Hindlimb muscle (tissue), 1 donor: Measurements from ENCODE around the gene NAMPT. TPM values are rescaled to one million over a fixed set of nuclear protein-coding genes. Genes with fewer than 3 reads are reported as not detected.
"Not testable (repeated sequence)": the region's sequence is repeated elsewhere in the genome, so short reads cannot be mapped to it uniquely, and the experiment has no call there.

Source experiments
- DNase-seq: peaks from one replicate; pipeline ENCODE4 v3.0.0-alpha.2; 2013
- polyA plus RNA-seq: library from polyadenylated mRNA; unstranded; fragments of 120-200 nt; gene quantifications from one replicate; pipeline ENCODE4 v1.2.1, GENCODE V29; 2013; ENCODE audit not compliant: insufficient read length

NAMPT gene
- polyA plus RNA-seq = 22.4 TPM

GRCh38 chr7:106284714-106285050 is at the start of gene NAMPT:
TSS of gene NAMPT (minus strand) at chr7:106284983. CDS start at chr7:106284884, 99 bp downstream.
- DNase-seq = no peak

- DNase-seq = no peak
Measured at GRCh38 chr7:106332201-106332600, 47.4 kb upstream of the NAMPT start.

GRCh38 chr7:106331441-106332175 is 46.8 kb upstream of the NAMPT start:
- no peak for DNase-seq

- no peak for DNase-seq
Measured at GRCh38 chr7:106329971-106330733, 45.4 kb upstream of the NAMPT start.

GRCh38 chr7:106329408-106329807 is 44.6 kb upstream of the NAMPT start:
- DNase-seq = no peak

- DNase-seq = no peak
Measured at GRCh38 chr7:106327538-106328481, 43.0 kb upstream of the NAMPT start.

- DNase-seq = no peak
Measured at GRCh38 chr7:106326594-106327537, 42.1 kb upstream of the NAMPT start.

GRCh38 chr7:106324509-106324908 is 39.7 kb upstream of the NAMPT start:
- not testable (repeated sequence) for DNase-seq

DNA sequence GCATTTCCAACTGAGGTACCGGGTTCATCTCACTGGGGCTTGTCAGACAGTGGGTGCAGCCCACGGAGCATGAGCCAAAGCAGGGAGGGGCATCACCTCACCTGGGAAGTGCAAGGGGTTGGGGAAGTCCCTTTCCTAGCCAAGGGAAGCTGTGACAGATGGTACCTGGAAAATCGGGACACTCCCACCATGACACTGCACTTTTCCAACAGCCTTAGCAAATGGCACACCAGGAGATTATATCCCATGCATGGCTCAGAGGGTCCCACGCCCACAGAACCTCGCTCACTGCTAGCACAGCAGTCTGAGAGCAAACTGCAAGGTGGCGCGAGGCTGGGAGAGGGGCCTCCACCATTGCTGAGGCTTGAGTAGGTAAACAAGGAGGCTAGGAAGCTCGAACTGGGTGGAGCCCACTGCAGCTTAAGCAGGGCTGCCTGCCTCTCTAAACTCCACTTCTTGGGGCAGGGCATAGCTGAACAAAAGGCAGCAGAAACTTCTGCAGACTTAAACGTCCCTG is 35.5 kb upstream of the NAMPT start:
- DNase-seq = not testable (repeated sequence)

GRCh38 chr7:106318482-106318881 is 33.7 kb upstream of the NAMPT start:
- DNase-seq = no peak

- DNase-seq = no peak
Measured at GRCh38 chr7:106317971-106318370, 33.2 kb upstream of the NAMPT start.

- no peak for DNase-seq
Measured at GRCh38 chr7:106316947-106317346, 32.2 kb upstream of the NAMPT start.

DNA sequence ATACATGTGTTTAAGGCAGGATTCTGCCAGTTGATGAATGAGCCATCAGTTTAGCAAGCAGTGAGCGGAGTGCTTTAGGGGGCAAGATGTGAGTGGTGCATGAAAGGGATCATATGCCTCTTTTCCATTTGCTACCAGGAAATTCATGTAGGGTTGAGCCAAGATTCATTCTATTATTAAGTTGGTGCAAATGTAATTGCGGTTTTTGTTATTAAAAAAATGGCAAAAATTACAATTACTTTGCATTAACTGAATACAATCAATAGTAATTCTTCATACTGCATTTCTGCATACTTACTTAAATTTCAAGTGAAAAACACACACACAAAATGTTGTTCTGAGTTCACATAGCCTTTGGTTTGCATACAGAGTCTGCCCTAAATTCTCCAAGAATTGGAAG is 30.1 kb upstream of the NAMPT start:
- DNase-seq = no peak

DNA sequence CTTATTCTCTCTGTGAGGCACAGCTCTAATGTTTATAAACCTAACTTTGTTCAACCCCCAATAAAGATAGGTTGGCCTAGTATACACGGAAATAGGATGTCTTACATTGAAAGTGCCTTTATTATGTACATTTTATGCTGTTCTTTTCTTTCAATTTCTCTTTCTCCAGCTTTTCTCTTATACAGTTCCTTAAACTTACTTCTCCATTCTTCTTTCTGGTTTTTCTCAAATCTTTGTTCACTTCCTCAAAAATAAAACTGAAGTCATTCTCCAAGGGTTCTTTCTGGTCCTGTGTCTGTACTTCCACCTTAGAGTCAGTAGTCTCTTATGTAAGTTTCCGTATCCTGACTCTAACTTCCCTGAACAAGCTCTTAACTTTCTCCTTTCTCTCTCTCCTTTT is 29.2 kb upstream of the NAMPT start:
- DNase-seq = no peak

DNA sequence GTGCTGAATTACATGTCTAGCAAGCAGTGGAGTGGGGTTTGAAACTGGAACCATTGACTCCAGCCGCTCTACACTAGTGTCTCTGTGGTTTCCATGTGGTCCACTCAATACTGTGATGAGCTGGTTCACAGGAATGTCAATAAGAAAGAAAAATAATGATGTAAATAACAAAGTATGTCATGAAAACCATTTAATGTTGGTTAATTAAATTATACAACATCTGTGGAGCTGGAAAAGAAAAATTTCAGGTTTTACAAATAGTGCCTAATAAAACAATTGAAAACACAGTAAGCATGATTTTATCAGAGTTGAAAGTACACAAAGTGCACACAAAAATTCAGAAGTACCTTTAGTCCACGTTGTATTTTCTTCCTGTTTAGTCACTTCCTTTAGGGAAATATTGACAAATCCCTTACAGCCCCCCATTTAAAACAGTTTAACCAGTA is 28.7 kb upstream of the NAMPT start:
- DNase-seq = no peak

- DNase-seq = no peak
Measured at GRCh38 chr7:106312906-106313305, 28.1 kb upstream of the NAMPT start.

DNA sequence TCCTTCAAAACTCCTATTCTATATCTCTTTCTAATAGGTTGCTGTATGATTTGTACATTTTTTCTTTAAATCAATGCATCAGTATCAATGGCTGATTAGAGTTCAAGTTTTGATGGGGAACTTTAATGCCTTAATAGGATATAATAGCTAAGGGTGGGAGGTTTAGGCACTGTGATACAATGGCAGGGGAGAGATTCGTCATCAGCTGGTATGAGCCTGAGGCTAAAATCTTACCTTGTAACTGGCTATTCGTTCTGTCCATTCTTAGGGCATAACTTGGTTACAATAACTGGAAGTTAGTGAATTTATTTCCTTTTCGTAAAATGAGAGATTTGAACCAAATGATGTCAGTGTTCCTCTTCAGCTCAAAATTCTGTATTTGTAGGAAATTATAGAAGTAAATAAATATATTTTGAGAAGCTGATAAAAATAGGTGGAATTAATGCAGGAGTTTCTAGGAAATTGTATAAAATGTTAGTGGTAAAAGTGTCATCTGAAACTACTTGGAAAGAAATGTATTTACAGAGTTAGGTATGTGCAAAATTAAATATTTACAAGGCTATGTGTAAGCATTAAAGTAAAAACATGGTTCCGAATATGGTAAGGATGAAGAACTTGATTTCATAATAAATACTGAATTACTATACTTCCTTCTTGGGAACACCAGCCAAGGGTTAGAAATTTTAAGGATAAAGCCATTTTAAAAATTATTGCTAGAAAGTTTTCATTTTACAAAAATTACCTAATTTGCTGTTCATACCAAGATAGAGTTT is 27.5 kb upstream of the NAMPT start:
- DNase-seq = no peak

GRCh38 chr7:106309362-106309761 is 24.6 kb upstream of the NAMPT start:
- no peak for DNase-seq

DNA sequence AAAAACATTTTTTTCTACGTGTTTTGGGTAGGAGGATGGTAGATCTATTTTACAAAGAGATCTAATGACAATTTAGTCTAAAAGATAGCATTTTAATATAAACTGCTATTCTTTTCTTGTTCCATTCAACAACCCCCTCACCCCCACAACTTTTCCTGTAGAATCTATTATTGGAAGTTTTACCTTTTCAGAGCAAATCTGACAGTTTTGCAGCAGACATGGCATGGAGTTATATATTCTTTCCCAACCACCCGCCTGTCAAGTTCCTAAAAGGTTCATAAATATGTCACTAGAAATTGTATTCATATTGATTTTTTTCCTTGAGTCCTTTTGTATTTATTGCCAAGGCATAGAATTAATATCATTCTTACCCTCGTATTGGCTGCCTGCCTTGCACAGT is 21.5 kb upstream of the NAMPT start:
- no peak for DNase-seq

- DNase-seq = no peak
Measured at GRCh38 chr7:106305732-106306131, 20.9 kb upstream of the NAMPT start.

DNA sequence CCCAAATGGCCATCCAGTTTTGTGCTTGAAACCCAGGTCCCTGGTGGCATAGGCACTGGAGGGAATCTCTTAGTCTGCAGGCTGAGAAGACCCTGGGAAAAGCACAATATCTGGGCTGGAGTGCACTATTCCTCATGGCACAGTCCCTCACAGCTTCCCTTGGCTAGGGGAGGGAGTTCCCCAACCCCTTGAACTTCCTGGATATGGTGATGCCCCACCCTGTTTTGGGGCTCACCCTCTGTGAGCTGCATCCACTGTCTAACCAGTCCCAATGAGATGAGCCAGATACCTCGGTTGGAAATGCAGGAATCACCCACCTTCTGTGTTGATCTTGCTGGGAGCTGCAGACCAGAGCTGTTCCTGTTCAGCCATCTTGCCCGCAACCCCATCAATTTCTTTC is 19.8 kb upstream of the NAMPT start:
- DNase-seq = no peak
